ENCODE data around the gene FSTL5.

GRCh38 chr4:161841759-161842158, 322.0 kb downstream of the FSTL5 start:
- TF ChIP-seq NRF1 (IDR thresholded peaks at IDR 0.05; ENCODE audit: low read depth, low read length) (no peak), PHF8 (conservative IDR thresholded peaks at IDR 0.05; ENCODE audit: low read depth, low read length) (no peak), EZH2 (IDR thresholded peaks at IDR 0.05; ENCODE audit: low read depth, low read length, severe bottlenecking) (no peak), CBX8 (IDR thresholded peaks at IDR 0.05; ENCODE audit: borderline replicate concordance, low read depth, low read length) (no peak), CTCF (IDR thresholded peaks at IDR 0.05; ENCODE audit: control extremely low read depth in 1 of 3, insufficient read depth in 1 of 3, low read depth in 1 of 3, low read length in 3 of 3) (no peak), RFX5 (IDR thresholded peaks at IDR 0.05; ENCODE audit: borderline replicate concordance, low read depth, low read length) (no peak), POLR2A (IDR thresholded peaks at IDR 0.05; ENCODE audit: control extremely low read depth in 1 of 2, low read depth in 2 of 2, low read length in 2 of 2) (no peak), KDM1A (IDR thresholded peaks at IDR 0.05; ENCODE audit: borderline replicate concordance, low read length) (no peak), ATF2 (IDR thresholded peaks at IDR 0.05; ENCODE audit: low read length) (no peak), MAX (IDR thresholded peaks at IDR 0.05) (no peak), YY1 (IDR thresholded peaks at IDR 0.05; ENCODE audit: low read depth, low read length) (no peak), USF2 (IDR thresholded peaks at IDR 0.05; ENCODE audit: low read length) (no peak), CHD2 (IDR thresholded peaks at IDR 0.05; ENCODE audit: low read length) (no peak), ZNF274 (IDR thresholded peaks at IDR 0.05; ENCODE audit: borderline replicate concordance, extremely low read depth, low read length) (no peak)

Measured in H1 (cell line).